Stimulated activated CD4-positive, alpha-beta T cell treated with anti-CD3 and anti-CD28 coated beads, Interleukin-2, amount 100 ng/mL, for 4 hours (primary cell): ENCODE measurements around the gene CDH2.

ENCODE experiments used
- DNase-seq: peaks from one replicate; pipeline ENCODE4 v3.0.0-alpha.2; 2020; ENCODE audit warnings: low read depth

Gene CDH2

DNA sequence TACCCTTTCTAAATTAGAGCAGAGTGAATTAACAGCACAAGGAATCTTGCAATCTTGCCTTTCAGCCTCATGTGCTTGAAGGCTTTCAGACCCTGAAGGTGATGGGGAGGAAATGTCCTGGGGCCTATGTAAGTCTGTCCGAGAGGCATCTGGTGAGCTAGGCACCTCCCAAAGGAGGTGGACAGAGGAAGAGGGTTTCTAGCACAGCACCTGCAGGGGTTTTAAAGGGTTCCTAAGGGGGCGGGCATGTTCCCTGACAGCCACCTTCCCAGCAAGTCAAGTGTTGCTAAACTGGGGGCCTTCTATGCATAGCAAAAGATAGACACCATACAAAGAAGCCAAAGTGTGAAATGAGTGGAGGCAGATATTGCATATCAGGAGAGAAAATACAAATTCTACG lies 88.5 kb downstream of the CDH2 start:
- no peak for DNase-seq

DNA sequence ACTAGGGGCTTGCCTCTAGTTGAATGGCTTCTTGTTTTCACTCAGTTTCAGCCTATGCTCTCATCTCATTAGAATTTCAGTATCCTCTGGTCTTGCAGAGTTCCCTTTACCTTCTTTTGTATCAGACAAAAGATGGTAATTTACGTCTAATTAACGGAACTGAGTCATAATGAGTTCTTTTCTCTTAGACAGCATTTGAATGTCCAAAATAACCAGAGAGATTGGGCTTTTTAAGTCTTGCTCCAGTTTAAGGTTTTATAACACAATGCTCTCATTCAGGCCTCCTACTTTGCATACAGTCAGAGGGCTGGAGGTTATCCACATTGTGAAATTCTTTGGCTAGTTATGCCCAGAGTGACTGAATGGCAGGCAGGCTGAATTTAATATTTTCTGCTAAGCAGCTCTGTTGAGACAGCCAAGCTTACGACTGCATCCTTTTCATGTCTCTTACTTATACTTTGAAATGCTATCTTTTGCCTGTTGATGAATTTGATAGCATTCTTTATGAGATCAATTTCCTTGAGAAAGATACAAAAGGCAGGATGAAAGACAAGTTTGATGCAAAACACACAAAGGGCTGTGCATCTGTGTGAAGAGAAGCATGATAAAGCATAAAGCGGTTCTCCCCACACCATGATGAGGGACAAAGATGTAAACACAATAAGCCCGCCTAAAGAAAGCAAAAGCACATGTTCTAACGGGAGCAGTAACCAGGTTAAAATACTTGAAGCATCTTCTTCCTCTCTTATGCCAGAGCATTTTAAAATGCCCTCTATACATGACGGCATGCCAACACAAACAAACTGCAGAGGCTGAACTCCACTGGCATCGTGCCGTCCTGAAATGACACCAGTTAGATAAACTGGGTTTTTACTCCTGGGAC lies 90.0 kb downstream of the CDH2 start:
- DNase-seq, result no peak

DNA sequence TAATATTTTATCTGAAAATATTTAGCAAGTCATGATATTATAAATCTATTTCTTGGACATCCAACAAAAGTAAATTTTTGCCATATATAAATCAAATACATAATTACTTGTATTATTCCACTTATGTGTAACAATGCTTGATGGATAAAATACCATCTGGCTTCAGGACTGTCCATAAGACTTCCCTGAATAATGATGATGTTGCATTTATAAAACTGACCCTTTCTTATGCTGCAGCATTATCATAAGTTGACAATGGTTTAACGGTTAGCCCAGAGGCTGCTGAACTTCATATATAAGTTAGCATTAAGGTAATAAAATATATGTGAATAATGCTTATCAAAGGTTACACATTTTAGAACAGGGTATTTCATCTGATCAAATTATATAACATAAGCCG lies 95.4 kb downstream of the CDH2 start:
- DNase-seq, result no peak

DNA sequence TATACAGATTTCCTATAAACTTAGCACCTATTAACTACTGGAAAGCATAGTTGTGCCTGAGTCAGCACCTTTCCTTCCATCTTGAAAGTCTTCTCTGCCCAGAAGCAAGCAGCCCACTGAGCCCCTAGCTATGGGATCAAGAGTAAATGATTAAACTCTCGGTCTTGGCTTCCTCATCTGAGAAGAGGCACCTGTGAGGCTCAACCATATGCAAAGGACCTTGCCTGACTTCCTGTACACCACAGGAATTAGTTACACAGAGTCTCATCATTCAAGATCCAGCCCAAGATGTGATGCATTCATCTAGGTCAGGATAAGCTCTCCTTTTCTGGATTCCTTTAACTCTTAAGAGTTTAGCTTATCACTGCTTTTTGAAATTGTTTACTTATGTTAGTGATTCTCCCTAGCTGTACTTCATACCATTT lies 96.0 kb downstream of the CDH2 start:
- no peak for DNase-seq

DNA sequence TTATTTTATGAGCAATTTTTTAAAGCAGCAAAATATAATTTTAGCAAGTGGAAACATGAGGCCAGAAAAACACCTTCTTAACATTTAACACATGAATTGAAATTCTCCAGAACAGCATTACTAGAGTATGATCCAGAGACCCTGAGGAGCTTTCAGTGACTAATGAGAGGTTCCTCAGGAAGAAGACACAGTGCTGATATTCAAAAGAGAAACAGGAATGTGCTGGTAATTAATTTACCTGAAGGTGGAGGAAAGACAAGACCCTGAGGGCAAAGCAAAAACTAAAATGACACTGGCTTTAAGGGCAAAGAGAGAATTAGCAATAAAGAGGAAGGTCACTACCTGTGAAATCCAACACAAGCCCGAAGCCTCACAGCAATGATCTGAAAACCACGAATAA lies 97.0 kb downstream of the CDH2 start:
- DNase-seq, result no peak

DNA sequence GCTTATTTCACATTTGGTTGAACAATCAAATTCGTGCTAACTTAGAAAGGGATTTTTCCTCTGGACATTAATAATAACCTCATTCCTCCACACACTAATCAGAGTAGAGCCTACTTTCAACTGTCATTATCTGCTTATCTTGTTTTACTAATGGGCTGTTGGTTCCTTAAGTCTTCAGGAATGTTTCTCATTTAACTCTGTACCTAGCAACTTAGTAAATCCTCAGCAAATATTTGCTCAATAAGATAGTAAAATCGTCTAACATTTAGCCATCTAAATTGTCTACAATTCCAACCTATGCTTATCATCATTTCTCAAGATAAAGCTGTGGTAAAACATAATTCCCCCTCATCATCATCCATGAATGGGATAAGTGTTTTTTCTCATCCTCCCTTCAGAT lies 98.1 kb downstream of the CDH2 start:
- no peak for DNase-seq

DNA sequence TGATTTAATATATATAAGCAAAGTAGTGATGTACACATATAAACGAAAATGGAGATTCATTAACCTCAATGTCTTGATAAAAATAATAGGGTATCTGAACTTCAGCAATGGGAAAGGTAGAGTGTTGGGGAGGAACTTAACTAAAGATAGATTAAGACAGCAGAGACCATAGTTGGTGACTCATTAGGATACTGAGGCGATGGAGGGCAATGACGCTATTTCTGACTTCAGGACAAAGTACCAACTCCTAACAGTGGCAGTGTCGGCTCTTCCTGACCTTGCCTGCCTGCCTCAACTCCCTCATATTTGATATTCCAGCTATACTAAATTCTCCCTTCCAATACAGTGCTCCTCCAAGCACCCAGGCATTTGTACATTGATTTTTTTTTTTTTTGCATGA lies 98.6 kb downstream of the CDH2 start:
- DNase-seq, result no peak

DNA sequence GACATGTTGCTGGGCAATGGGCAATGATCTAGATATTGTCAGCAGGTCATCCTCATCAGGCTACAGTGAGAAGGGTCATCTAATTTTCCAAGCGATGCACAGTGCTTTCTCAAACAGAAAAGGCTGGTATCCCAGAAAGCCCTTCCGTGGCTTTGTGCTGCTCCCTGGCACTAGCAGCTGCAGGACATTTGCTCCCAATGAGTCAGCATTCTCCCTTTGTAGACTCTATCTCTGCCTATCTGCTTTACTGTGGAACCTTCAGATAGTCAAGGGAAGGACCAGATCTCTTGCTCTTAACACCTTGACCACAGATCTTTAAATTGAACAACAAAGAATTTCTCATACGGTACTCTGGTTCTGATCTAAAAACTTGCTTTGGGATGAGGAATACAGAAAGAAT lies 101.4 kb downstream of the CDH2 start:
- no peak for DNase-seq

DNA sequence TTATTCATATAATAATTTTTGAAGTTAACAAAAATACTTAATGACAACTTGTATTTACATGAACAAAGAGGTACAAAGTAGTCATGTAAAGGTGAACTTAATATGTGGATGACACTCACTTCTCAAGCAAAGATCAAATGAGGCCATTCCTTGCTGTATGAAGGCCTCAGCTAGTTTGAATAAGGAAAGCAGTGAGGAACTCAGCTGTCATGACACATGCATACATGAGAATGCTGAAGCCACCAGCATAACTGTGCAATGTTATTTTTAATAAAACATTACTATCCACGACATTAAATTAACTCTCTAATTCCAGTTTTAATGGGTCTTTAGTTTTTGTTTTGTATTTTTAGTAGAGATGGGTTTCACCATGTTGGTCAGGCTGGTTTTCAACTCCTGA lies 102.9 kb downstream of the CDH2 start:
- DNase-seq, result no peak

DNA sequence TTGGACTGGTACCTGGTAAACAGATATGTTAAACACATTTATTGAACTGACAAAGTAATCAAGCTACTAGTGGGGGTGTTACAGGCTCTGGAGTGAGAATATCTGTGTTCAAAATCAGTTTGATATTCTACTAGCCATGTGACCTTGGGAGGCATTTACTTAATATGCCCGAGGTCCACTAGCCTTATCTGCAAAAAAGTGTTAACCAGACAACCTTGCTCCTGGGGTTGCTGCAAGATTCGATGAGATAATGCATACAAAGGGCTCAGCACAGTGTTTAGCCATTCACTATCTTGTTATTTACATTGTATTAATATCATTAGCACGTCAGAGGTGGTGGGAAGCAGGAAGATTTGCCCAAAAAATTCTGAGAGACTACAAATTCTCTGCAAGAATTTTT lies 103.3 kb downstream of the CDH2 start:
- DNase-seq, result no peak

DNA sequence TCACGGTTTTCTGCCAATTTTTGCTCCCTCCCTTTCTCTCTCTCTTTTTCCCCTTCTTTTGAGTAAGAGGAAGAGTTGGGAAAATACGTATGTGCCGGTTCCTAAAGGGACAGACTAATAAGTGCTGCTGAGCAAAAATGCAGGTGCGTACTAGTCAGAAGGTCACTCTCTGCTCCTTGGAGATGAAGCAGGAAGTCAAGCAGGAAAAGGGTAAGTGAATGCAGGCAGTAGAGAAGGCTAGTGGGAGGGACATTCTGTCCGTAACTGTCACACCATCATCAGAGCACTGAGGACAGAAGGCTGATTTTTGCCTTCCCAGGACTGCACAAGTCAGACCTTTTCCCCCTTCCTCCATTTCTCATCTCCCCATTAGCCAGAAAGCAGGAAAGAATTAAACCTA lies 105.7 kb downstream of the CDH2 start:
- no peak for DNase-seq

DNA sequence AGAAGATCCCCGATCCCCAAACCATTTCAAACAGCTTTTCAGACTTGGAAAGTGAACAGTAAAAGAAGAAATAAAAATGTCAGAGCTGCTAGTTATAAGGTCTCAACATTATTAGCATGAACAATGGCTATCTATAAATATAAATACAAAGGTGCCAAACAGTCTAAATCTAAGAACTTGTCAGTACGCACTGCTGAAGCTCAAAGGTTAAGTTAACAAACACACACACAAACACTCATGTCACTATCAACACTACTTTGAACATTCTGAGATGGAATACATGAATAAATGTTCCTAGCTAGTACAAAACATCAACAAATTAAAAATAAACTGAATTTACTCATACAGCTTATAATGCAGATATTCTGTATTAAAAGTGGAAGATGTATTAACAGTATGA lies 108.7 kb downstream of the CDH2 start:
- no peak for DNase-seq

DNA sequence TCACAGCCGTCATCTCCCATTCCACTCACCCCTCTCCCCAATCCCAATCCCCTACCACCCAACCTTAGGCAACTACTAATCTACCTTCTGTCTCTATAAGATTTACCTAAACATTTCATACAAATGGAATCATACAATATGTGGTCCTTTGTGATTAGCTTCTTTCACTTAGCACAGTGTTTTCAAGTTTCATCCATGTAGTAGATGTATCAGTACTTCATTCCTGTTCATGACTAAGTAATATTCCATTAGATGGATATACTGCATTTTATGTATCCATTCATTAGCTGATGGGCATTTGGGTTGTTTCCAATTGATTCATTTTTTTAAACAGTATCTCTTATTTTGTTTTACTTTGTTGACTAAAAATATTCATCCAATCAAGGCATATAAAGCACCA lies 109.6 kb downstream of the CDH2 start:
- DNase-seq, result no peak

DNA sequence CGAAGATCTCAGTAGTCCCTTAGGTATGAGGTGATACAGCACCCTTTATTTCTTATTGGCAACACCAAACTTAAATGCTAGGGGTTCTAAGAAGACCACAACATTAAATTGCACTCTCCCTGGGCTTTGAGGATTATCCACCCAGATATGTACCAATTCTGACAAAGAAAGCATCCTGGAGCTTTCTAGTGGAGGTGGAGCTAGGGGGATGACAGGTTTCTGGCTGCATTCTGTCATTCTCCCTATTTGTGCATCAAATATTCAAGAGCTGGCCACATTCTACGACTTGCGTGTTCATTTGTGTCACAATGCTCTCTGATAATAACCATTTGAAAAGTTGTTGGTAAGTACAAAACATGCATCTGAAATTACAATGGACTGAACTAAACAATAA lies 111.1 kb downstream of the CDH2 start:
- DNase-seq, result no peak

DNA sequence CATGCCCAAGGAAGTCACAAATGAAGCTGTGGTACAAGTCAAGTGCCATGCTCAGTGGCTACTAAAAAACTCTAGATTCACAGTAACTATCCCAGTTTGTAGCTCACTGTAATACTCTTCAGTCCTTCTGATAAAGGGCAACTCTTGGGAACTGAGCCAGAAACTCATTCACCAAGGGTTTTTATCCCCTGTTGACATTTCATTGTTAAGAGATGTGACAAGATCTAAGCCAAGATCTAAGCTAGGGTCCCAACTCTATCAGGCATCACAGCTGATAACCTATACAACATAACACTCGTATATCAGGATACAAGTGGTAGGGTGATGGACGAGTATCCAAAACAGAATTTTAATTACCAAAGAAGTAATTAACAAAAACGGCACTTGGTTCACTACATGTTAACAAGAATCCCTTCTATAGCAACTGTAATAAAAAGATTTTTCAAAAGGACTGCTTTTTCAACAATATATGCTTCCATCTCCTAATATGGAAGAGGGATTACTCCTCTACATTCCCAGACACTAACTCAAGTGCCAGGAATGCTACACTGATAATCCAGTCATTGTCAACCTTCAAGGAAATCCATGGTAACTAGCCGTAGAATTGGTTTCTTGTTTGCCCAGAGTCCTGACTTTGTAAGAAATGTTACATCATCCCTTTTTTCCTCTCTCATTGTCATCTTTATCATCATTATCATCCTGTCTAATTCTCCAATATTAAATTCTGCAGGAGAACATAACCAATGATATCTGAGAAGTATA lies 111.7 kb downstream of the CDH2 start:
- DNase-seq, result no peak

DNA sequence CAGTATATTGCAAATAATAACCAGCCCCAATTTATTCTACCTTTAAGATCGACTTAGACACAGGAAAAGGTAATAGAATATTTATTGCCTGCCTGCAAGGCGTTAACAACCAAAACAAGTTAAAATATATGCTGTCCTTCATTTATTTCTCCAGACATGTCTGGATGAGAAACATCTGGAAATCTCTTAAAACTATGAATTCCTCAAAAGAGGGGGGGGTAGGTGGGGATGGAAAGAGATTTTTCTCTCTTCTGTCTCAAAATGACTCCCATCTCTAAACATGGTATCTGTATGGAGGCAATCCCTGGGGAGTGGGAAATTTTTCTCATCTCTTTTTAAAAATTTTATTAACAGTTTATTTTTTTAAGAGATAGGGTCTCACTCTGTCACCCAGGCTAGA lies 113.0 kb downstream of the CDH2 start:
- no peak for DNase-seq

DNA sequence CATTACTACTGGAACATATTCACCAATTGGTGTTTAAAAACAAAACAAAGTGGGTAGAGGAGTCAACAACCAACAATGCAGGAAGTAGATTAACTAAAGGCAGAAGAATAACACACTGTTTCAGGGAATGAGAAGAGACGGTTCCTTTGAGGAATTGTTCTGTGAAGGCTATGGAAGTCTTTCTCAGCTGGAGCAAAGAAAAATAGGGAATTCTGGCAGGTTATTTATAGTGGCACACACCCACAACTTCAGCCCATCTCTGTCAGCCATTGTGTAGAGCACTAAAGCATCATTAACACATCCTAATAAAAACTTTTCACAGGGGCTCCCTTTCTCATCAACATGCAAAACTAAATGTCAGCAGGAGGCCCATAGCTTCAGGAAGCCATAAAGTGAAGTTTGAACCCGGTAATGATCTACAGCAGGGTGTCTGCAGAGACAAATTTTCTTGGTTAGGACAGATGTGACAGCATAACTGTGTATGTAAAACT lies 113.6 kb downstream of the CDH2 start:
- DNase-seq, result no peak

DNA sequence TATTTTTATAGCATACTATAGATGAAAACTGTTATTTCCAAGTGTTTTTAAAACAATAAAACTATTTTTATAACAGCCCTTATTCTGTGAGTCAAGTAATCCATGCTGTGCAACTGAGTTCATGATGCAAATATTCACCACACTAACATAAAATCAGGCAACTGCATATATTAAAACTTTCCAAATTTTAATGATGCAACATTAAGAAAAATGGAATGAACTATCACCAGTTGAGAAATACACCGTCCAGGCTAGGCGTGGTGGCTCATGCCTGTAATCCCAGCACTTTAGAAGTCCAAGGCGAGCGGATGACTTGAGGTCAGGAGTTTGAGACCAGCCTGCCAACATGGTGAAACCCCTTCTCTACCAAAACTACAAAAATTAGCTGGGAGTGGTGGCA lies 114.5 kb downstream of the CDH2 start:
- no peak for DNase-seq

DNA sequence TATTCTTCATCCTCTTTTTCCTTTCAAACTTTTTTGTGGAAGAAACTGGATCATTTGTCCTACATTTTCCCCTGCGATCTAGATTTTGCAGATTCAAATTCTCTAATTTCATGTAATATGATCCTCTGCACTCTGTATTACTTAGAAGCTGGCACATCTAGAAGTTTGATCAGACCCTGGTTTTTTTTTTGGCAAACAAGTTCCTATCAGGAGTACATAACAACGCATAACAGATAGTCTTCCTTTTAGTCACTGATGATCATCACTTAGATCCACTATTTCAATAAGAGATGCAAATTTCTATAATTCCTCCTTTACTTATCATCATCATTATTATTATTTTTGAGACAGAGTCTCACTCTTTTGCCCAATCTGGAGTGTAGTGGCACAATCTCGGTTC lies 117.1 kb downstream of the CDH2 start:
- no peak for DNase-seq

DNA sequence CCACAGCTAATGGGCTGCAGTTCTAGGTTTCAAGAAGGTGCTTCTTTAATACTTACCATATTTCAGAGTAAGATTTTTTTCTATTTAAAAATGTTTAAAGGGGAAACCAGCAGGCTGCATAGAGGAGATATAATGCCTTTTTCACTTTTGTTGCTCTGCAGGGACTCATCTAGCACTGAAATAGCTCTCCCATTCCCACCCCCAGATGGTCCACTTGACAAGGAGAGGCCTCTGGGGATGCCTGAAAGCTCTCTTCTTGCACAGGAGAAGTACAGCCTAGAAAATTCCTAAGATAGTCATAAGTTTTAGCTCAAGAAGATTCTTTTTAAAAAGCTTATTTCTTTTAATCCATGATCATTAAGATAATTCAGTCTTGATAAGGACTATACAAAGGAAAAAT lies 126.4 kb downstream of the CDH2 start:
- no peak for DNase-seq

DNA sequence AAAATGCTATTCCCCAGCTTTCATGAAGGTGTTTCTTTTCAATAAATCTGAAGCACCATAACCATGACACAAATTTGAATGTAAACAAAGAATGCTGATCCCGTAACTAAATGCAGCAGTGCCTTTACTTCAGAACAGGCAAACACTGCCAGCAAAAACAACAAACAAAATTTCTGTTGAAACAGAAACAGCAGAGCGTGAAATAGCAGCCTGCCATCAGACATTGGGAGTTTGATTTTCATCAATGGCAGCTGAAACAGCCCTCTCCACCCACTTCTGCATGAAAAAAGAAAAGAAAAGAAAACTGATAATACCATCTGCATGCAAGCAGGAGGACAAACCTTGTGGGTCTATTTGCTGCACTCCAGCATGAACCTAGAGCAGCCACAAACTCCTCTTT lies 128.3 kb downstream of the CDH2 start:
- DNase-seq, result no peak

DNA sequence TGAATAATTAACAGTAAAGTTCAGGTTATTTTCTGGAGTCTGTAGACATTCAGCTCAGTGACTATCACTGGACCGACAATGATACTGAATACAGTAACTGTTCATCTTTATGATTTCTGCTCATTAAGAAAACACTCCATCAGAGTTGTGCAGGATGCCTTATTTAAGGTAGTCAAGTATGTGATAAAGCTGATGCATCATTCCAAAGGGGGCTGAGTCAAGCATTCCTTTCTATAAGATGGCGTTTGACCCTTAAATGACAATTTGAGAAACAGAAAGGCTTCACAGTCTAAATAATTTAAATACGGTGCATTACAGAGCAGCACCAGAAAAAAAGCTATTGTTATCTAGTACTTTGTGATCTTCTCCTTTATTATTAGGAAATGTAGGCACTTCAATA lies 131.1 kb downstream of the CDH2 start:
- DNase-seq, result no peak

DNA sequence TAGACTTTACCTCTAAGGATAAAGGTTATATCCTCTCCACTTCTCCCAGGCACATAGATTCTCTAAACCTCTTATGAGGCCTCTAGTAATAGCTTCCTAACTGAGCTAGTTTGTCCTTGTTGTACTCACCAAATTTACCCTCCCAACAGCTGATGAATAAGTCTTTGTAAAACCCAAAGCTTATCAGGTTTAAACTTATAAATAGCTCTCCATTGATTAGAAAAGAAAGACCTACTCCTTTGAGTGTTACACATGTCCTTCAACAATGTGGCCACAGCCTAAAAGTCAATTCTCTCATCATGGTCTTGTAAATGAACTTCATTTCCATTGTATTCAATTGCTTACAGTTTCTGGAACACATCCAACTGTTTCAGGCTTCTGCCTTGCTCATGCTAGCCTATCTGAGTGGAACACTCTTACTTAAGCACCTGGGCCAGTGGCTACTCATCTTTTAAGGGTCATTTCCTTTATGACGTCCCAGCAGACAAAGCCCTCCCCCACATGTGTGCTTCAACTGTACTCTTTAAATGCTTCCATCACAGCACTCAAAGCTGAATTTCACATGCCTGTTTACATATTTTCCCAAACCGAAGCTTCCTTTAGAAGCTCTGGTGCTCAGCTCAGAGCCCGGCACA lies 131.6 kb downstream of the CDH2 start:
- DNase-seq, result no peak
